GM19328 (cell line): Measurements from ENCODE around the gene HTR2B.
"Not testable (repeated sequence)": the region's sequence is repeated elsewhere in the genome, so short reads cannot be mapped to it uniquely, and the experiment has no call there.

Experiments
- ATAC-seq: cut with Tn5 transposase; IDR thresholded peaks from one replicate; pipeline ENCODE4 v1.9.1; 2021; ENCODE audit warnings: mild to moderate bottlenecking, moderate library complexity; ENCODE audit not compliant: unreplicated experiment

Gene HTR2B

DNA sequence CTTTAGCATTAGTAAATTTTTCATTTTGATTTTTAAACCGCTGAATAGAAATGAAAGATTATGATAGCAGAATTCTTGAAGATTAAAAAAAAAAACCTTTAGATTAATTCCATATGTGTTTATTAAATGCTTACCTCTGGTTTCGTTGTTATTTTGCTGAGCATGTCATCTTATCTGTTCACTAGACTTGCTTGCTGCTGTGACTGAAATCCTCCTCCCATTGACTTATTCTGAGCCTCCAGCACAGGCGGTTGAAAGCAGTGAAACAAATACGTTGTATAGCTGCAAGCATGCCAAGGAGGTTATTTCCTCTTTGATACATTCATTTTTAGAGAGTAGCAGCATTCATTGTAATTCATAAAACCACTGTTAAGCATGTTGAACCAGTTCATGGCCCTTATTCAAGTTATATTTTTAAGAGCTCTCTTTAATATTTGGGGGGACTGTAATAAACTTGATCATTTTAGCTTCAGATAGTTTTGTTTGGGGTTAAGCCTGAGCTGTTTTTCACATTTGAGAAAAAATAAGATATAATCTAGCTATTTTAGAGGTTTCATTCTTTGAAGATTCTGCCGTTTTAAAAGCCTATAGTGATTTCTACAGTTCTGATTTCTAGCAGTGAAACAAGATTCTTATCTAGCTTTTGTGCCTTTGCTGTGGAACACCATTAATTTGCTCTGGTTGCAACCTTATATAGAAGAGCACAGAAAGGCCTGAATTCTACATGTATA, at the start of gene HTR2B:
HTR2B (minus strand) TSS at position 205 of the 731 bp plus-strand sequence. CDS start 1,278 bp downstream, outside the sequence.
- no peak for ATAC-seq

DNA sequence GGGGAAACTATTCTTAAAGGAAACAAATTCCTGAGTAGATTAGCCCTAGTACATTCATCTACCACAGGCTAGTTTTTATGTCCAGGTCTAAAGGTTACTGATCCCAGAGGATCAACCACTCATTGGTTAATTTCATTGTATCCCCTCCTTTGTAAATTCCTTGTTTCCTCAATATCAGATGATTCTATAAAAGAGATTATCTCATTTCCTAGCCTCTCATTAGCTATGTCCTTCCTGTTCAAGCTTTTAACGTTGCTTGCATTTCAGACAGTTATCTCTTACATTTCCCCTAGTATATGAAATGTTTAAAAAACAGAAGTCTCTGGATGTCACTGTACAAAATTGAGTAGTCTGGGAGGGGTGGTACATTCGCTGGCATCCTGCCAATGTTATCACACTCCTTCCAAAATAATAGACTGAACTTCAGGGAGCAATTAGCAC, 49.4 kb upstream of the HTR2B start:
- no peak for ATAC-seq

DNA sequence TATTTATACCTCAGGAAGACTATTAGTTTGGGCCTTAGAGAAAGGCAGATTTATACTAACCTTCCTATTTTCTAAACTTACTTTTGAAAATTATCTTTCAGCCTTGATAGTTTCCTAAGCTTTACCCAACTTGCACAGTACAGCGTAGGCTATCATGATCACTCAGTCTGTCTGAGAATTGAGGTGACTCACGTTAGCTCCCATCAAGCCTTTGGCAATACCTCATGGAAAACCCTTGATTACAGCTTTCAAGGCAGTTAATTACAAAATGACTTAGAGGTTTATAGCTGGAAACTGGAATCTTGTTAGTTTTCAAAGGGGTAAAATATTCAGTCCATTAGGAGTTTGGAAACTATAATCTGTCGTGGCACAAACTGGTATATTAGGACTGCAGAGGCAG, 47.2 kb upstream of the HTR2B start:
- no peak for ATAC-seq

DNA sequence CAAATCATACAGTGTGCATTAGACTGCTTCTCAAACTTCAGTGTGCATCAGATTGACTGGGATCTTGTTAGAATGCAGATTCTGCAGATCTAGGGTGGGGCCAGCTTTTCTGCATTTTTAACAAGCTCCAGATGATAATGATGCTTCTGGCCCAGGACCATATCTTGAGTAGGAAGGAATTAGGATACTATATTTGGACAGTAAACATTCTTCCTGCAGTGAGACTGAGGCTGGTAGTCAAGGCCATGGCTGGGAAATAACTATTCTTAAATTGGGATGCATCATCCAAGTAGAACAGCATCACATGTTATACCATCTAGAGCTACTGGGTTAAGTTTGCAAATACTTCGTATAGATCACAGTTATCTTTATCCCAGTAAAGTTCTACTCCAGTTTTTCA, 45.2 kb upstream of the HTR2B start:
- ATAC-seq, result no peak

- no peak for ATAC-seq
Measured at GRCh38 chr2:231169488-231169887, 44.6 kb upstream of the HTR2B start.

- ATAC-seq, result no peak
Measured at GRCh38 chr2:231168460-231169139, 43.8 kb upstream of the HTR2B start.

- no peak for ATAC-seq
Measured at GRCh38 chr2:231167745-231168459, 43.1 kb upstream of the HTR2B start.

DNA sequence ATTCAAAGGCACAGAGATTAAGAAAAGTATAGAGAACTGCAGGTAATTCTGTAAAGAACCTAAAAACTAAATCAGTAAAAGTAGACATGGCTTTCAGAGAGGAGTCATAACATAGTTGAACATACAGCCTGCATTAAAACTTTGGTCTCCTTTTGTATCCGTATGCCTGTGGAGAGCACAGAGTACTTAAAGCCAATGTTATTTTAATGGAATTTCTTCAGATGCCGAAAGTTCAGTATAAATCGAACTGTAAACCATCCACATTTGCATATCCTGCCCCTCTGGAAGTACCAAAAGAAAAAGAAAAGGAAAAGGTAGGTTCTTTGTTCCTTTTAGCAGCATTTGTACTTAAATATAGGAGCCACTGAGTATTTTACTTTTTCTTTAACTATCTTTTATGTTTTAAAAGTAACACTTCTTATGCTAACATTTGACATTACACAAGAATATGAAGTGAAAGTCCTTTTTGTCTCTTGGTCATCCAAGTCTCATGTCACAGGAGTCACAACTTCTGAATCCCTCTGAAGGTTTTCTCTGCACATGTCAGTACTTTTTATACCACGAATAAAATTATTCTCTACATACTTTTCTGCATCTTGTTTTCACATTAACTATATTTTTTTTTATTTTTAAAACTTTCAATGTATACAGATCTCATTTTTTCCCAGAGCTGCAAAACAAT, 38.7 kb upstream of the HTR2B start:
- ATAC-seq, result no peak

GRCh38 chr2:231163011-231163410, 38.2 kb upstream of the HTR2B start:
- ATAC-seq, result no peak

DNA sequence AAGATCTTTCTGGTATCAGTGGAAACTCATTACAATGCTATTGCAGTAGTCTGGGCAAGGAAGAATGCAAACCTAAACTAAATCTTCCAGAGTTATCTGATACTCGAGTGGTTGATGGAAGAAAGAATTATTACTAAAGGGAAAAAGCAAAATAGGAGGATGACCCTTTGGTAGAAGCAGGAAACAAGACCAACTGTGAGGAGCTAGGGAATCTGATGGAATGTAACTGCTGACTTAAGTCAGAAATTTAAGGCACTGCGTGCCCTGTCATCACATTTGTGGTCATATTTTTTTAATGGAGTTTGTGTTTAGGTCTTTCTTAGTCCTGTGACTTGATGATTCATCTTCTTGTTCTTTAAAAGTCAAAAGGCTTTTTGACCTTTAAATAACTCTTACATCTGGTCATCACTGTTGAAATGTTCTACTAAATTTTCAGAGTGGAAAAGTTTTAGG, 37.1 kb upstream of the HTR2B start:
- no peak for ATAC-seq

- no peak for ATAC-seq
Measured at GRCh38 chr2:231161252-231161839, 36.5 kb upstream of the HTR2B start.

- ATAC-seq, result no peak
Measured at GRCh38 chr2:231160701-231161100, 35.9 kb upstream of the HTR2B start.

DNA sequence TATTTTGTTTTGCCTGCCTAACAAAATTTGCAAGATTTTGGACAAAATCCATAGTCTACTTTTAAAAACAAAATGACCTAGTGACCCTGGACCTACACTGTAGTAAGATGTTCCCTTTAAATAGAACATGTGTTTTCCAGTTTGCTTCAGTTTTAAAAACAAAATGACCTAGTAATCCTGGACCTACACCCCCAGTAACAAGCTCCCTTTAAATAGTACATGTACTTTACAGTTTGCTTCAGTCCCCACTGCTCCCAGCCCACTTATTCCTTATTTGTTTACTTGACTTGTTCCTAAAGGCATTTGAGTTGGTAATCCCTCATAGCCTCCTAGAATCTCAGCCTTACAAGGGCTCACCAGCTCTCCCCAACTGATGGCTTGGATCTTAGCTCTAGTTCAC, 34.5 kb upstream of the HTR2B start:
- no peak for ATAC-seq

GRCh38 chr2:231152800-231153557, 28.1 kb upstream of the HTR2B start:
- ATAC-seq, result no peak

DNA sequence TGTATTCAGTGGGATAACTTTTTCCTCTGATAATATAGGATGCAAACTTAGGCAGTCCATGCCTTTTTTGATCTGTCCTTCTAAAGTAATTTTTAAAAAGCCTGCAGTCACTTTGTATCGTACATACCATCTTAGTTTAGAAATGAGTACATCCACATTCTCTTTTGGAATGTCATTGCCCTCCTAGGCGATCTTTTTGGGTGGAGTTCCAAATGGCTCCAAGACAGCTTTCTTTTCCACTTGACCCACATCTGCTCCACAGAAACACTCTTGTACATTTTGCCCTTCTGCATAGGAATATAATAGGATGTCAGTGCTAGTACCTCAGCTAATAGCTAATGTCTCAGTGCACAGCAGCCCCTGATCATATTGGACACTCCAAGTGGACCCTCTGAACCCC, 21.8 kb upstream of the HTR2B start:
- no peak for ATAC-seq

DNA sequence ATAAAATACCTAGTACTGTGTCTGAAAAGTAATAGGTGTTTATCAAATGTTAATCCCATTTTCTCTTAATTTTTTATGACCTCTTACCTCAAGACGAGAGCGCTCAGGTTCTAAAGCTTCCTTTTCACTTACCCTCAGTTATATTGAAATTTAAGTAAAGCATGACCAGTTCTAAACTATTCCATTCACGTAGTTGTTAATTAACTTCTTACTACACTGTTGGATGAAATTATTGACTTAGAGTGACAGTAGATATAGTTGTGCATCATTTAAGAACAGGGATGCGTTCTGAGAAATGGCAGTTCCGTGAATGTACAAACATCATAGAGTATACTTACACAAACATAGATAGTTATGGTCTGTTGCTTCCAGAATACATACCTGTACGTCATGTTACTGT, 20.1 kb upstream of the HTR2B start:
- no peak for ATAC-seq

DNA sequence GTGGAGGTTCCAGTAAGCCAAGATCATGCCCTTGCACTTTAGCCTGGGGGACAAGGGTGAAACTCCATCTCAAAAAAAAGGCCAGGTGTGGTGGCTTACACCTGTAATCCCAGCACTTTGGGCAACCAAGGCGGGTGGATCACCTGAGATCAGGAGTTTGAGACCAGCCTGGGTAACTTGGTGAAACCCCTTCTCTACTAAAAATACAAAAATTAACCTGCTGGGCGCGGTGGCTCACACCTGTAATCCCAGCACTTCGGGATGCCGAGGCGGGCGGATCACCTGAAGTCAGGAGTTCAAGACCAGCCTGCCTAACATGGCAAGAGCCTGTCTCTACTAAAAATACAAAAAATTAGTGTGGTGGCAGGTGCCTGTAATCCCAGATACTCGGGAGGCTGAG, 16.0 kb upstream of the HTR2B start:
- not testable (repeated sequence) for ATAC-seq

DNA sequence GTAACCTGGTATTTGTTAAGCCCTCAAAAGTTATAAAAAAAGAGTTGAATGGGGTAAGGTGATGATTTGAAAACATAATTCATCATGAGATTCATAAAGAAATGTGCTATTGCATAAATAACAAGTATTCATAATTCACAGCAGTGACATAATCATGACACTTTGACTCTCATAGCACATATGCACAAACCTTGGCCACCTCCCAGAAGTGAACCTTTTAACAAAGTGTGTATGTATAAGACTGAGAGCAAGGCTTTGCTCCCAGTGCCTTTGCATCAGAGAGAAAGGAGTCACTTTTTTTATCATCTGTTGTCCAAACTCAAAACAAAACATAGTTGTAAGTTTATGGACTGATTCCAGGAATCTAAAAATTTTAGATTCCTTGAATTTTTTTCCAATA, 15.0 kb upstream of the HTR2B start:
- no peak for ATAC-seq

GRCh38 chr2:231138699-231139098, 13.9 kb upstream of the HTR2B start:
- no peak for ATAC-seq
